RWPE1 (cell line): ENCODE data around the gene IKBKE.

Experiments used
- CTCF ChIA-PET: fragments of 350-600 bp; sonication (Branson Sonifier 250); formaldehyde crosslinking; extraction: SDS; loops from one replicate; lab custom pipeline; 2021; lab: Yijun Ruan, JAX
- POLR2A ChIA-PET: fragments of 400-600 bp; formaldehyde crosslinking; extraction: SDS; loops from one replicate; lab custom pipeline; 2020; ENCODE audit warnings: antibody characterized with exemption; ENCODE audit not compliant: low non-redundant PET; lab: Yijun Ruan, JAX
- DNase-seq: peaks from one replicate; pipeline ENCODE4 v3.0.0; 2012; ENCODE audit warnings: low spot score
- H3K27ac ChIP-seq: fragments of 450-650 bp; 2 replicates; pipeline ENCODE4 v1.5.1; 2017
- TF ChIP-seq, protein P1 (sequence below): fragments of 450-650 bp; conservative IDR thresholded peaks from 2 replicates; pipeline ENCODE4 v1.5.1; 2017; ENCODE audit warnings: low read depth, mild to moderate bottlenecking

The IKBKE gene

DNA sequence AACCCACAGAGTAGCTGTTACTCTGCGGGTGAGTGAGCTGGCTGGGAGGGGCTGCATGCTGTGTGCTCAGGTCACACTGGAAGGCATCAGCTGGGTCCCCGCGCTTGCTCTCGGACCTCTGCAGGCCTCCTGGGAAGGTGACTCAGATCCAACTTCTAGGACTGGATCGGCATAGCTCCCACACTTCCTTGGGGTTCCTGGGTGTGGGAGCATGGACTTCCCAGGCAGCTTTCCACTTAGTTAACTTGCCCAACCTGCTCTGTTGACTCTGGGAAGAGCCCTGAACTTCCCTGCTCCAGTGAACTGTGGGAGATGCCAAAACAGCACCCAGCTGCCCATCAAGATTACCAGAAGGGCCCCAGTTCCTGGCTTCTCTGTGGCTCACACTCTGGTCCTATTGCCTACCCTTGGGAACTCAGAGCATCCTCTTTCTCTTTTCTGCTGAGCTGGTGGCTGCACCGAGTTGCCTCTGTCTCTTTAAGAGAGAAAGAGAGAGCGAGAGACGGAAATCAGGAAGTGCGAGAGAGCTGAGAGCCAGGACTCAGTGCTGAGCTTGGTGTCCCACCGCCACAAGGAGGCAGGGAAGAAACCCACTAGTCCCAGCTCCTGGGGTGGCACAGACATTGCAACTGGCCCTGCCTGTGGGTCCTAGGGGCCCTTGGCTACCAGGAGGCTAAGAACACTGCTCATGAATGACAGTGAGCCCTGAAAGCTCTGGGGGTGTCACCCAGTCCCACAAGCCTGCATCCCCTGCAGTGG lies at the start of gene IKBKE:
Gene IKBKE (plus strand): TSS at position 544 of the 759 bp plus-strand sequence. CDS start 2,752 bp downstream, outside the sequence.
- TF ChIP-seq, protein P1, sequence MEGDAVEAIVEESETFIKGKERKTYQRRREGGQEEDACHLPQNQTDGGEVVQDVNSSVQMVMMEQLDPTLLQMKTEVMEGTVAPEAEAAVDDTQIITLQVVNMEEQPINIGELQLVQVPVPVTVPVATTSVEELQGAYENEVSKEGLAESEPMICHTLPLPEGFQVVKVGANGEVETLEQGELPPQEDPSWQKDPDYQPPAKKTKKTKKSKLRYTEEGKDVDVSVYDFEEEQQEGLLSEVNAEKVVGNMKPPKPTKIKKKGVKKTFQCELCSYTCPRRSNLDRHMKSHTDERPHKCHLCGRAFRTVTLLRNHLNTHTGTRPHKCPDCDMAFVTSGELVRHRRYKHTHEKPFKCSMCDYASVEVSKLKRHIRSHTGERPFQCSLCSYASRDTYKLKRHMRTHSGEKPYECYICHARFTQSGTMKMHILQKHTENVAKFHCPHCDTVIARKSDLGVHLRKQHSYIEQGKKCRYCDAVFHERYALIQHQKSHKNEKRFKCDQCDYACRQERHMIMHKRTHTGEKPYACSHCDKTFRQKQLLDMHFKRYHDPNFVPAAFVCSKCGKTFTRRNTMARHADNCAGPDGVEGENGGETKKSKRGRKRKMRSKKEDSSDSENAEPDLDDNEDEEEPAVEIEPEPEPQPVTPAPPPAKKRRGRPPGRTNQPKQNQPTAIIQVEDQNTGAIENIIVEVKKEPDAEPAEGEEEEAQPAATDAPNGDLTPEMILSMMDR, result peak; percentile 26; the same call in 1 of the 2 replicates
- DNase-seq, result peak; percentile 89
- ChIA-PET POLR2A (interaction anchor here (0.6 to 1.4 kb wide), 3 partner anchors 10 to 29 kb away, joined by 3 to 5 read pairs (median 4); no protein-coding TSS in a partner anchor), CTCF (interaction anchor here (0.6 to 3.5 kb wide), 10 partner anchors 8 to 1495 kb away, joined by 3 to 46 read pairs (median 4); no protein-coding TSS in a partner anchor)
- H3K27ac ChIP-seq, result peak within 1 kb of the TSS; percentile 74

GRCh38 chr1:206421616-206422340 lies 48.5 kb upstream of the IKBKE start:
- no peak overlapping the region for H3K27ac ChIP-seq
- POLR2A ChIA-PET, result no interaction called here
- no peak for DNase-seq
- CTCF ChIA-PET, result interaction anchor here (0.6 kb wide), 1 partner anchor 491 kb away, joined by 5 read pairs; no protein-coding TSS in a partner anchor
- TF ChIP-seq, protein P1, result no peak

DNA sequence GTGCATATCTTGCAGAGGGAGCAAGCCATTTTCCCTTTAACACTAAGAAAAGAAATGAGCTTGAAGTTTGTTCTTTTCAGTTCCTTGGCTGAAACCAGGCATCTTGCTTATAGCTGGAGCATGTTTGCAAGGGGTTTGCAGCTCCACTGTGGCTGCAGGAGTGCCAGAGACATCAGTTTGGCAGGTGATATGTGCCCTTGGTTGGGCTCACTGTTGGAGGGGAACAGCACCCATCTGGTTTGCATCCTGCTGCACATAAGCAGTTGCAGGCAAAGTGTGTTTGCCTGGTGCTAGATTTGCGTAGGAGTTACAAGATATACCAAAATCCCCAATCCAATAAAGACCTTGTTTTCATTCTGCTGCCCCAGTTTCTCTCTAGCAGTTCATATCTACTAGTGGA lies 47.8 kb upstream of the IKBKE start:
- ChIA-PET CTCF (interaction anchor here (0.6 kb wide), 1 partner anchor 490 kb away, joined by 5 read pairs; no protein-coding TSS in a partner anchor), POLR2A (no interaction called here)
- DNase-seq, result no peak
- no peak overlapping the region for H3K27ac ChIP-seq
- TF ChIP-seq, protein P1, result no peak

DNA sequence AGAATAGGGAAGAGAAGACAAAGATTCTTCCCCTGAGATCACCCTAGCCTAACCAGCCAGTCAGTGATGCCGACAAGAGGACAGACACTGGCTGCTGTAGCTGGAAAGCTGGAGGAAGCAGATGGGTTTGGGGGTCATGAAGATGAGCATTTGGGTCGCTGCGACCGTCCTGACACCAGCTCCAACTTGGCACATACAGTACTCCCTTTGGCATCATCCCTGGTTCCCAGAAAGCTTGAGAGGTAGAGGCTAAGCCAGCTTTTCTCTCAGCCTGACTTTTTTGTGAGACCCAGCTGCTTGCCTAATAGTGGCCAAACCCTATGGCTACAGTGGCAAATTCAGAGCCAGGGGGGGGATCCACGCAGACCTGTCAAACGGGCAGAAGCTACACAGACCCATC lies 43.0 kb upstream of the IKBKE start:
- POLR2A ChIA-PET, result no interaction called here
- TF ChIP-seq, protein P1, result no peak
- no peak for DNase-seq
- CTCF ChIA-PET, result interaction anchor here (0.5 to 2.0 kb wide), 5 partner anchors 18 to 161 kb away, joined by 3 to 4 read pairs (median 3); no protein-coding TSS in a partner anchor
- no peak overlapping the region for H3K27ac ChIP-seq

DNA sequence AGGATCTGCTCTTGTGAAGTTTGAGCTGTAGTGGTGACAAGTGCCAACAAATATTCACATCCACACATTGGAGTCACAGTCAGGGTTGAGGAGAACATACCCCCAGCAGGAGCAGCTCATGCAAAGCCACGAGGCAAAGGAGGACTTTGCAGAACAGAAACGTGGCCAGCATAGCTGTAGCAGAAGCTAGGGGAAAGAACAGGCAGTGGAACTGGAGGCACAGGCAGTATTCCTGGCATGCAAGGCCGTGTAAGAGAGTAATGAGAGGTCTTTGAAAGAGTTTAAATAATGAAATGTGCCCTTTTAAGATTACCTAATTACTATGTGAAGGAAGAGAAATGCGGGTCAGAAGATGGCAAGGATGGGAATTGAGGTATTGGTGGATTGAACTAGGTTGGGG lies 40.9 kb upstream of the IKBKE start:
- POLR2A ChIA-PET, result no interaction called here
- CTCF ChIA-PET, result no interaction called here

More for the DNA sequence above, 40.9 kb upstream of the IKBKE start:
- TF ChIP-seq, protein P1, result no peak
- no peak for DNase-seq
- peak overlapping the region; percentile 45; the same call in 1 of the 2 replicates for H3K27ac ChIP-seq
